GM12892 (cell line): ENCODE results near the gene TCF7.
A peak's percentile ranks its signal among the peaks of the same experiment; 100 is the strongest.

Experiments
- DNase-seq: peaks from one replicate; pipeline ENCODE4 v3.0.0; 2011; ENCODE audit not compliant: insufficient read length
- FAIRE-seq: peaks from 2 replicates; lab custom pipeline; 2011; peaks lifted over from hg19 to GRCh38; lab: Jason Lieb, UNC
- POLR2A ChIP-seq: IDR thresholded peaks from 2 replicates; pipeline ENCODE4 v1.6.1; 2011; ENCODE audit warnings: low read depth, low read length, control low read depth
- POLR2AphosphoS5 ChIP-seq: IDR thresholded peaks from 2 replicates; pipeline ENCODE4 v1.6.1; 2011; ENCODE audit warnings: low read depth, low read length, control low read depth
- TAF1 ChIP-seq: IDR thresholded peaks from 2 replicates; pipeline ENCODE4 v1.6.1; 2011; ENCODE audit warnings: low read depth, mild to moderate bottlenecking, control low read depth, low read length, borderline replicate concordance

The TCF7 gene

GRCh38 chr5:134093351-134093750 is 21.1 kb upstream of the TCF7 start:
- DNase-seq (no peak), FAIRE-seq (no peak)
- TF ChIP-seq POLR2A (no peak), TAF1 (no peak), POLR2AphosphoS5 (no peak)

GRCh38 chr5:134095293-134095692 is 19.2 kb upstream of the TCF7 start:
- no peak for DNase-seq
- no peak for FAIRE-seq
- TF ChIP-seq POLR2A (no peak), POLR2AphosphoS5 (no peak), TAF1 (no peak)

GRCh38 chr5:134095887-134096589 is 18.4 kb upstream of the TCF7 start:
- FAIRE-seq (no peak), DNase-seq (no peak)
- no peak for TF ChIP-seq POLR2A
- no peak for TF ChIP-seq POLR2AphosphoS5
- no peak for TF ChIP-seq TAF1

DNA sequence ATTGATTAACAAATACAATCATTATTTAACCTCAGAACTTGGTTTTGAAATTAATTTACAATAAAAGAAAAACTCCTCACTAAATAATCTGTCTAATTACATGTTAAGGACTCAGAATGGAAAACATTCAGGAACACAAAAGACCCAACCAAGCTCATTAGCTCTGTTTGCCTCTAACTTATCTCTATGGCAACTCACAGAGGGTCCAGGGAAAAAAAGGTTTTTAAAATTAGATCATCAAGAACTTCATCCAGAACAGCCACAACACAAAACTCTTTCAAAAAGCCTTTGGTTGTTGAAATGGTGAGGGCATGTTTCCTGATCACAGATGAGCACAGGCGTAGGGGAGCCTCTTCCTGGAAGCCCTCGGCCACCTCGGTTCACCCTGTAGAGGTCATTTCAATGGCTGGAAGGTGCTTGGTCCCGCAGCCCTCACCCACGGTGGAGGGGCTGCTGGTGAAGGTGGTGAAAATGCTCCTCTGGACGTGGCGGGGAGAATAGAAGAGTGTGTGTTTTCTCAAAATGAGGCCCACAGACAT is 17.2 kb upstream of the TCF7 start:
- no peak for FAIRE-seq
- TF ChIP-seq POLR2A = no peak
- TF ChIP-seq TAF1 = no peak
- no peak for TF ChIP-seq POLR2AphosphoS5
- DNase-seq = no peak

DNA sequence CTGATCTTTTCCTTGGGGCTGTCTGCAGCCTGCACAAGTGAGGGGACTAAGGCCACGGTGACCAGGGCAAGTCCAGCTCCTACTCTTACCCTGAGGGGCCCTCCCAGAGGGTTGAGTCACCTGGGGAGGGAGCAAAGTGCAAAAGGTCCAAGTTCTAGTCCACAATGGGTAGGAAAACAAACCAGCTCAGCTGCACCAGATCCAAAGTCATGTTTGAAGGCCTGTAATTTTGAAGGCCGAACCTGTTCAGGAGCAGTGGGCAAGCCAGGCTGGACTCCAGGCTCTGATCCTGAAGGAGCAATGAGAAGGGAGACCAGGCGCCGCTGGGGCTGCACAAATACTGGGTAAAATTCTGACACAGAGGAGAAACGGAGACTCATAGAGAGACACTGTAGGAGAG is 15.8 kb upstream of the TCF7 start:
- no peak for DNase-seq
- no peak for TF ChIP-seq POLR2A
- TF ChIP-seq TAF1 = no peak
- no peak for TF ChIP-seq POLR2AphosphoS5
- FAIRE-seq = no peak

GRCh38 chr5:134099288-134099872 is 15.1 kb upstream of the TCF7 start:
- DNase-seq (no peak), FAIRE-seq (peak; percentile 96)
- no peak for TF ChIP-seq POLR2A
- TF ChIP-seq TAF1 = no peak
- peak; percentile 16; the same call in 1 of the 2 replicates for TF ChIP-seq POLR2AphosphoS5

DNA sequence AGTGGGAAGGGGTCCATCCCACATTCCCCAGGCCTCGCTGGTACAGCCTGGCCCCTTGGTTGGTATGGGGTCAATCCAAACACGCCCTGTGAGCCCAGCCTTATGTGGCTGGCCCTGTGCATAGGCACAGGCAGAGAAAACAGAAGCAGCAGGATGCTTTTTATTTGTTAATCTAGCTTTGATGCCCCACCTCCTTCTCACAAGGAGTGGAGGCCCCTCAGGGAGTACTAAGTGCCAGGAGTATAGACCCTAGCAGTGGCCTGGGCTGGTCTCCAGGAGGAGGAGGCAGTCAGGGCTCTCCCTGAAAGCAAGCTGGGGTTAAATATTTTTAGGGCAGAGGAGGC is 14.6 kb upstream of the TCF7 start:
- no peak for TF ChIP-seq TAF1
- no peak; the same call in 1 of the 2 replicates for TF ChIP-seq POLR2A
- TF ChIP-seq POLR2AphosphoS5 = no peak
- FAIRE-seq = no peak
- DNase-seq = no peak

- TF ChIP-seq POLR2AphosphoS5 = no peak; the same call in 1 of the 2 replicates
- TF ChIP-seq POLR2A = peak; percentile 50
- TF ChIP-seq TAF1 = 0 out of 2 replicates have a peak, but pooled peaks have one; percentile 49
- FAIRE-seq (peak; percentile 97), DNase-seq (peak; percentile 79)
These were observed 14.0 kb upstream of the TCF7 start for GRCh38 chr5:134100283-134101091.

- DNase-seq (peak; percentile 71), FAIRE-seq (peak; percentile 89)
- TF ChIP-seq POLR2AphosphoS5 = no peak
These were observed 12.6 kb upstream of the TCF7 start for GRCh38 chr5:134101686-134102439.

- TF ChIP-seq POLR2A (no peak), TAF1 (no peak), POLR2AphosphoS5 (no peak)
- peak; percentile 67 for FAIRE-seq
These were observed 11.1 kb upstream of the TCF7 start for GRCh38 chr5:134103397-134103796.

DNA sequence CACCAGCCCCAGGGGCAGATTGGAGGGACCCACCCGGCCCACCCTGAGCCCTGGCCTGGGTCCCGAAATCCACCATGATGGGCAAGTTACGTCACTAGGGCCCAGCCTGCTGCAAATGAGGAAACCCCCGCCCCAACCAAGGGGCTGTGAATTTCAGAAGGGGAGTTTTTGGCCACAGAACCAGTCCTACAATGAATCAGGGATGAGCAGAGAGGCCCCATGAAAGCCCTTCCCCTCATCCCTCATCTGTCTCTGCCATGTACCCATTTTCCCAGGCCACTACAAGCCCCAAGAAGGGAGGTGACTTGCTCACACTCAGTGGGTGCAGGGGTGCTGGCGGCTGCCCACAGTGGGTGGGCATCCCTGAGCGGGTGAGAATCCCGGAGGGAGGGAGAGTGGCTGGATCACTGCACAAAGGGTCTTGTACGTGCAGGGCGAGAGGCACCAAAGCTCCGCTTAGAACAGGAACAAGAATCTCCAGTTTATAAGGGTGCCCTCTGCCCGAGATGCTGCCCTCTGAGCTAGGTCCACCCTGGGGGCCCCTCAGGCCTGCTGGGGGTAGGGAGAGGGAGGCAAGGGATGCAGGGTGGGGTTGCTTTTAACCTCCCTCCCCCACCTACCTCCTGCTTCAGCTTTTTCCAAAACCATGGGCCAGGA is 10.4 kb upstream of the TCF7 start:
- DNase-seq (no peak), FAIRE-seq (no peak)
- TF ChIP-seq TAF1 (no peak), POLR2A (no peak)

More at GRCh38 chr5:134103397-134103796, 11.1 kb upstream of the TCF7 start:
- no peak for DNase-seq
